GM12878 (cell line): ENCODE data around the gene B4GALNT4. TPM values are rescaled to one million over a fixed set of nuclear protein-coding genes. Genes with fewer than 3 reads are reported as not detected.

Source experiments
- polyA plus RNA-seq, 11 experiments: library from polyadenylated mRNA; depleted of rRNA in 4 of 11; unstranded in 6 of 11; stranded (reverse) in 5 of 11; fragments of >200 nt; fragmentation: Nextera tagmentation in 4 of 11; fragmentation: Illumina TruSeq in 1 of 11; extraction: Ambion mirVana in 4 of 11; extraction: Trizol in 1 of 11; gene quantifications; 1 replicate in 1 of 11; 2 replicates in 10 of 11; pipeline versions ENCODE4 v1.2.1 to v1.2.3, GENCODE V29; 2011 to 2016; ENCODE audit warnings: inconsistent platforms in 2 of 11, missing spikeins in 2 of 11, low read depth in 1 of 11
- total RNA-seq, 4 experiments: library from RNA; depleted of rRNA in 3 of 4; stranded (reverse); fragments of >200 nt in 3 of 4; fragmentation: Illumina TruSeq in 1 of 4; extraction: Trizol in 1 of 4; gene quantifications; 2 replicates each; pipeline versions ENCODE4 v1.2.1 to v1.2.3, GENCODE V29; 2013 to 2021

Gene B4GALNT4
- total and polyA plus RNA-seq, 10 of the 15 experiments (the other 5 are each of a cell fraction or from before 2014, with no cell fraction given) = 0.04 to 0.82 (median 0.40) TPM; not detected in 6

Other genes with a start within 250 kb of the B4GALNT4 start
Only the 7 nearest of the 22 such genes appear.
- gene IFITM5, start 70.0 kb upstream of the B4GALNT4 start, total RNA-seq (2014; rRNA removed) = not detected in 2 replicates
- not detected in 2 replicates for gene IFITM5, start 70.0 kb upstream of the B4GALNT4 start, total RNA-seq (2014; rRNA removed; fragmentation: Illumina TruSeq; extraction: Trizol)
- gene IFITM5, start 70.0 kb upstream of the B4GALNT4 start, total RNA-seq (2021) = not detected in 2 replicates
- gene IFITM5, start 70.0 kb upstream of the B4GALNT4 start, polyA plus RNA-seq (2011; rRNA removed) = not detected in 2 replicates
- gene IFITM5, start 70.0 kb upstream of the B4GALNT4 start, polyA plus RNA-seq (2014; fragmentation: Illumina TruSeq; extraction: Trizol) = not detected in 2 replicates
- gene IFITM5, start 70.0 kb upstream of the B4GALNT4 start, polyA plus RNA-seq (2014; fragmentation: Nextera tagmentation; extraction: Ambion mirVana) = not detected
- not detected in 2 replicates for gene IFITM5, start 70.0 kb upstream of the B4GALNT4 start, polyA plus RNA-seq (2014; rRNA removed)
- gene IFITM5, start 70.0 kb upstream of the B4GALNT4 start, polyA plus RNA-seq (2016; fragmentation: Nextera tagmentation; extraction: Ambion mirVana) = not detected
- gene IFITM2, start 61.7 kb upstream of the B4GALNT4 start, total RNA-seq (2014; rRNA removed) = 267 and 271 TPM in 2 replicates
- 295 and 327 TPM in 2 replicates for gene IFITM2, start 61.7 kb upstream of the B4GALNT4 start, total RNA-seq (2014; rRNA removed; fragmentation: Illumina TruSeq; extraction: Trizol)
- gene IFITM2, start 61.7 kb upstream of the B4GALNT4 start, total RNA-seq (2021) = 676 and 768 TPM in 2 replicates
- 116 and 205 TPM in 2 replicates for gene IFITM2, start 61.7 kb upstream of the B4GALNT4 start, polyA plus RNA-seq (2011; rRNA removed)
- gene IFITM2, start 61.7 kb upstream of the B4GALNT4 start, polyA plus RNA-seq (2014; fragmentation: Illumina TruSeq; extraction: Trizol) = 422 and 741 TPM in 2 replicates
- 1,000 to 10,000 TPM; 2,669 to 3,672 TPM for gene IFITM2, start 61.7 kb upstream of the B4GALNT4 start, polyA plus RNA-seq (2014; fragmentation: Nextera tagmentation; extraction: Ambion mirVana)
- gene IFITM2, start 61.7 kb upstream of the B4GALNT4 start, polyA plus RNA-seq (2014; rRNA removed) = 611 and 755 TPM in 2 replicates
- 100 to 1,000 TPM; 707 to 829 TPM for gene IFITM2, start 61.7 kb upstream of the B4GALNT4 start, polyA plus RNA-seq (2016; fragmentation: Nextera tagmentation; extraction: Ambion mirVana)
- gene IFITM1, start 55.5 kb upstream of the B4GALNT4 start, total RNA-seq (2014; rRNA removed) = 543 and 574 TPM in 2 replicates
- 485 and 549 TPM in 2 replicates for gene IFITM1, start 55.5 kb upstream of the B4GALNT4 start, total RNA-seq (2014; rRNA removed; fragmentation: Illumina TruSeq; extraction: Trizol)
- gene IFITM1, start 55.5 kb upstream of the B4GALNT4 start, total RNA-seq (2021) = 396 and 453 TPM in 2 replicates
- gene IFITM1, start 55.5 kb upstream of the B4GALNT4 start, polyA plus RNA-seq (2011; rRNA removed) = 240 and 671 TPM in 2 replicates
- gene IFITM1, start 55.5 kb upstream of the B4GALNT4 start, polyA plus RNA-seq (2014; fragmentation: Illumina TruSeq; extraction: Trizol) = 491 and 1,007 TPM in 2 replicates
- gene IFITM1, start 55.5 kb upstream of the B4GALNT4 start, polyA plus RNA-seq (2014; fragmentation: Nextera tagmentation; extraction: Ambion mirVana) = 1,000 to 10,000 TPM; 1,771 to 2,788 TPM
- 864 and 887 TPM in 2 replicates for gene IFITM1, start 55.5 kb upstream of the B4GALNT4 start, polyA plus RNA-seq (2014; rRNA removed)
- 100 to 1,000 TPM; 456 to 479 TPM for gene IFITM1, start 55.5 kb upstream of the B4GALNT4 start, polyA plus RNA-seq (2016; fragmentation: Nextera tagmentation; extraction: Ambion mirVana)
- gene IFITM3, start 48.6 kb upstream of the B4GALNT4 start, total RNA-seq (2014; rRNA removed) = 0.33 and 1.3 TPM in 2 replicates
- 0.54 and 0.88 TPM in 2 replicates for gene IFITM3, start 48.6 kb upstream of the B4GALNT4 start, total RNA-seq (2014; rRNA removed; fragmentation: Illumina TruSeq; extraction: Trizol)
- gene IFITM3, start 48.6 kb upstream of the B4GALNT4 start, total RNA-seq (2021) = 2.5 and 3.0 TPM in 2 replicates
- gene IFITM3, start 48.6 kb upstream of the B4GALNT4 start, polyA plus RNA-seq (2011; rRNA removed) = 0.58 and 0.98 TPM in 2 replicates
- gene IFITM3, start 48.6 kb upstream of the B4GALNT4 start, polyA plus RNA-seq (2014; fragmentation: Illumina TruSeq; extraction: Trizol) = 1.5 TPM in 1 of 2 replicates, not detected in the other
- 1 to 10 TPM; 2.1 to 2.3 TPM for gene IFITM3, start 48.6 kb upstream of the B4GALNT4 start, polyA plus RNA-seq (2014; fragmentation: Nextera tagmentation; extraction: Ambion mirVana)
- gene IFITM3, start 48.6 kb upstream of the B4GALNT4 start, polyA plus RNA-seq (2014; rRNA removed) = 0.77 and 1.8 TPM in 2 replicates
- 1 to 10 TPM; 2.2 to 3.6 TPM for gene IFITM3, start 48.6 kb upstream of the B4GALNT4 start, polyA plus RNA-seq (2016; fragmentation: Nextera tagmentation; extraction: Ambion mirVana)
- gene PKP3, start 24.7 kb downstream of the B4GALNT4 start, total RNA-seq (2014; rRNA removed) = not detected in 2 replicates
- gene PKP3, start 24.7 kb downstream of the B4GALNT4 start, total RNA-seq (2014; rRNA removed; fragmentation: Illumina TruSeq; extraction: Trizol) = not detected in 2 replicates
- gene PKP3, start 24.7 kb downstream of the B4GALNT4 start, total RNA-seq (2021) = 0.37 and 0.90 TPM in 2 replicates
- gene PKP3, start 24.7 kb downstream of the B4GALNT4 start, polyA plus RNA-seq (2011; rRNA removed) = not detected in 2 replicates
- gene PKP3, start 24.7 kb downstream of the B4GALNT4 start, polyA plus RNA-seq (2014; fragmentation: Illumina TruSeq; extraction: Trizol) = not detected in 2 replicates
- gene PKP3, start 24.7 kb downstream of the B4GALNT4 start, polyA plus RNA-seq (2014; fragmentation: Nextera tagmentation; extraction: Ambion mirVana) = not detected
- gene PKP3, start 24.7 kb downstream of the B4GALNT4 start, polyA plus RNA-seq (2014; rRNA removed) = 0.23 and 0.45 TPM in 2 replicates
- gene PKP3, start 24.7 kb downstream of the B4GALNT4 start, polyA plus RNA-seq (2016; fragmentation: Nextera tagmentation; extraction: Ambion mirVana) = not detected
- gene SIGIRR, start 45.5 kb downstream of the B4GALNT4 start, total RNA-seq (2014; rRNA removed) = 5.2 and 6.5 TPM in 2 replicates
- 1.9 and 3.8 TPM in 2 replicates for gene SIGIRR, start 45.5 kb downstream of the B4GALNT4 start, total RNA-seq (2014; rRNA removed; fragmentation: Illumina TruSeq; extraction: Trizol)
- gene SIGIRR, start 45.5 kb downstream of the B4GALNT4 start, total RNA-seq (2021) = 10.1 and 10.9 TPM in 2 replicates
- gene SIGIRR, start 45.5 kb downstream of the B4GALNT4 start, polyA plus RNA-seq (2011; rRNA removed) = 2.2 and 5.1 TPM in 2 replicates
- 0.82 and 1.7 TPM in 2 replicates for gene SIGIRR, start 45.5 kb downstream of the B4GALNT4 start, polyA plus RNA-seq (2014; fragmentation: Illumina TruSeq; extraction: Trizol)
- gene SIGIRR, start 45.5 kb downstream of the B4GALNT4 start, polyA plus RNA-seq (2014; fragmentation: Nextera tagmentation; extraction: Ambion mirVana) = 1 to 10 TPM in 1 of 2 experiments, under 1 TPM in 1; 0.18 to 1.2 TPM
- gene SIGIRR, start 45.5 kb downstream of the B4GALNT4 start, polyA plus RNA-seq (2014; rRNA removed) = 10.5 and 10.8 TPM in 2 replicates
- 1 to 10 TPM; 5.2 to 7.2 TPM for gene SIGIRR, start 45.5 kb downstream of the B4GALNT4 start, polyA plus RNA-seq (2016; fragmentation: Nextera tagmentation; extraction: Ambion mirVana)
- 16.3 and 19.8 TPM in 2 replicates for gene ANO9, start 72.5 kb downstream of the B4GALNT4 start, total RNA-seq (2014; rRNA removed)
- 7.6 and 9.4 TPM in 2 replicates for gene ANO9, start 72.5 kb downstream of the B4GALNT4 start, total RNA-seq (2014; rRNA removed; fragmentation: Illumina TruSeq; extraction: Trizol)
- gene ANO9, start 72.5 kb downstream of the B4GALNT4 start, total RNA-seq (2021) = 37.0 and 42.3 TPM in 2 replicates
- 12.7 and 21.8 TPM in 2 replicates for gene ANO9, start 72.5 kb downstream of the B4GALNT4 start, polyA plus RNA-seq (2011; rRNA removed)
- gene ANO9, start 72.5 kb downstream of the B4GALNT4 start, polyA plus RNA-seq (2014; fragmentation: Illumina TruSeq; extraction: Trizol) = 3.0 and 9.5 TPM in 2 replicates
- 1 to 10 TPM in 1 of 2 experiments, under 1 TPM in 1; 0.21 to 1.6 TPM for gene ANO9, start 72.5 kb downstream of the B4GALNT4 start, polyA plus RNA-seq (2014; fragmentation: Nextera tagmentation; extraction: Ambion mirVana)
- gene ANO9, start 72.5 kb downstream of the B4GALNT4 start, polyA plus RNA-seq (2014; rRNA removed) = 42.1 and 51.0 TPM in 2 replicates
- gene ANO9, start 72.5 kb downstream of the B4GALNT4 start, polyA plus RNA-seq (2016; fragmentation: Nextera tagmentation; extraction: Ambion mirVana) = 10 to 100 TPM; 11.0 to 13.0 TPM